K562 (cell line): ENCODE results near the gene FMC1. TPM values are rescaled to one million over a fixed set of nuclear protein-coding genes. Genes with fewer than 3 reads are reported as not detected.
A peak's percentile ranks its signal among the peaks of the same experiment; 100 is the strongest.

ENCODE experiments used
- ATAC-seq: fragments of 200-7000 bp; cut with Tn5 transposase; 3 replicates; pipeline ENCODE4 v1.9.1; 2020; ENCODE audit warnings: moderate library complexity
- BruUV-seq: library from RNA; stranded (reverse); fragments of 400-500 nt; replicated peaks from 2 replicates; lab custom pipeline; 2021; lab: Mats Ljungman, UMichigan
- CTCF ChIA-PET: fragments of 300-600 bp; formaldehyde crosslinking; extraction: SDS; loops from one replicate; lab custom pipeline; 2021; ENCODE audit warnings: low intra/inter-chr PET ratio; lab: Yijun Ruan, JAX
- POLR2A ChIA-PET: fragments of 300-600, 350-650 bp; sonication (Branson Sonifier 250); formaldehyde crosslinking; extraction: SDS; loops from one replicate; lab custom pipeline; 2021; ENCODE audit warnings: antibody characterized with exemption, inconsistent platforms; lab: Yijun Ruan, JAX
- DNase-seq, 4 experiments: peaks; one replicate each; pipeline versions ENCODE4 v3.0.0 to v3.0.0-alpha.2; 2011 to 2018; ENCODE audit warnings: low spot score in 3 of 4, mixed read lengths in 3 of 4; ENCODE audit errors: extremely low read depth in 1 of 4
- FAIRE-seq: peaks from 2 replicates; lab custom pipeline; 2011; peaks lifted over from hg19 to GRCh38; lab: Jason Lieb, UNC
- H2AFZ ChIP-seq: 2 replicates; pipeline ENCODE4 v1.6.0; 2011; ENCODE audit warnings: low read depth, low read length, control low read depth, inconsistent platforms
- H3K27ac ChIP-seq: fragments of 200-600 bp; 3 replicates; pipeline ENCODE4 v1.8.0; 2011; ENCODE audit warnings: low read depth, mild to moderate bottlenecking, control low read depth, inconsistent platforms, low read length, moderate library complexity, mixed read lengths; ENCODE audit errors: extremely low read depth
- H3K27me3 ChIP-seq, 2 experiments: fragments of 300-600 bp in 1 of 2; 2 replicates in 1 of 2; 3 replicates in 1 of 2; pipeline versions ENCODE4 v1.6.0 to v1.8.0; 2011; ENCODE audit warnings: inconsistent platforms in 2 of 2, low read length in 2 of 2, mild to moderate bottlenecking in 1 of 2, mixed read lengths in 1 of 2, moderate library complexity in 1 of 2; ENCODE audit not compliant: control insufficient read depth in 2 of 2, insufficient read depth in 2 of 2
- H3K36me3 ChIP-seq: fragments of 300-600 bp; 3 replicates; pipeline ENCODE4 v1.8.0; 2011; ENCODE audit warnings: mild to moderate bottlenecking, low read length, inconsistent platforms; ENCODE audit not compliant: control insufficient read depth, insufficient read depth
- H3K4me1 ChIP-seq, 2 experiments: fragments of 200-600 bp in 1 of 2; replicated peaks in 1 of 2; 2 replicates in 1 of 2; 3 replicates in 1 of 2; pipeline versions ENCODE4 v1.5.1 to v1.8.0; 2011; ENCODE audit warnings: inconsistent platforms in 2 of 2, low read length in 2 of 2, mild to moderate bottlenecking in 1 of 2, mixed read lengths in 1 of 2, moderate library complexity in 1 of 2; ENCODE audit not compliant: control insufficient read depth in 2 of 2, insufficient read depth in 2 of 2
- H3K4me2 ChIP-seq: 2 replicates; pipeline ENCODE4 v1.6.1; 2011; ENCODE audit warnings: low read length, control low read depth, inconsistent platforms, mixed read lengths; ENCODE audit not compliant: insufficient read depth
- H3K4me3 ChIP-seq: fragments of 200-600 bp; sonication (generic), shearing (Covaris generic); 2 replicates; pipeline ENCODE4 v1.5.1; 2016; ENCODE audit warnings: control low read depth, inconsistent platforms
- H3K79me2 ChIP-seq: fragments of 200-600 bp; 3 replicates; pipeline ENCODE4 v1.8.0; 2011; ENCODE audit warnings: low read length, inconsistent platforms; ENCODE audit not compliant: control insufficient read depth, insufficient read depth
- H3K9ac ChIP-seq, 2 experiments: 2 replicates each; pipeline versions ENCODE4 v1.6.0 to v1.6.1; 2011; ENCODE audit warnings: low read depth in 2 of 2, low read length in 2 of 2, control low read depth in 1 of 2, inconsistent platforms in 1 of 2, mild to moderate bottlenecking in 1 of 2, mixed read lengths in 1 of 2; ENCODE audit not compliant: insufficient read depth in 1 of 2
- H3K9me1 ChIP-seq: one replicate; pipeline ENCODE4 v1.6.0; 2011; ENCODE audit warnings: inconsistent platforms, mild to moderate bottlenecking, low read length, moderate library complexity; ENCODE audit not compliant: control insufficient read depth, insufficient read depth
- H3K9me3 ChIP-seq: replicated peaks from 2 replicates; pipeline ENCODE4 v1.5.1; 2011; ENCODE audit warnings: low read depth, low read length, inconsistent platforms; ENCODE audit not compliant: control insufficient read depth, insufficient read depth
- H4K20me1 ChIP-seq: replicated peaks from 2 replicates; pipeline ENCODE4 v1.6.1; 2011; ENCODE audit warnings: low read length, inconsistent platforms, mixed read lengths; ENCODE audit not compliant: control insufficient read depth, insufficient read depth
- C11orf30 ChIP-seq: fragments of 450-650 bp; IDR thresholded peaks from 2 replicates; pipeline ENCODE4 v1.6.1; 2016; ENCODE audit warnings: low read depth, mild to moderate bottlenecking
- CBFA2T3 ChIP-seq: fragments of 450-650 bp; IDR thresholded peaks from 2 replicates; pipeline ENCODE4 v1.6.1; 2017
- FOXA1 ChIP-seq: fragments of 450-650 bp; IDR thresholded peaks from 2 replicates; pipeline ENCODE4 v1.6.1; 2016; ENCODE audit warnings: mild to moderate bottlenecking, borderline replicate concordance
- GABPA ChIP-seq: fragments of 200-800 bp; sonication (Bioruptor generic); conservative IDR thresholded peaks from 2 replicates; pipeline ENCODE4 v1.6.1; 2016; ENCODE audit warnings: low read depth, missing genetic modification characterization, missing compliant biosample characterization
- GTF2A2 ChIP-seq: IDR thresholded peaks from 2 replicates; pipeline ENCODE4 v1.6.1; 2016; ENCODE audit warnings: mild to moderate bottlenecking, missing genetic modification characterization, missing compliant biosample characterization
- HMGN3 ChIP-seq: IDR thresholded peaks from 2 replicates; pipeline ENCODE4 v1.6.1; 2011; ENCODE audit warnings: borderline replicate concordance, low read depth, mild to moderate bottlenecking, mixed read lengths, low read length; ENCODE audit not compliant: insufficient read length; ENCODE audit errors: extremely low read depth
- MAFF ChIP-seq: IDR thresholded peaks from 2 replicates; pipeline ENCODE4 v1.6.1; 2012; ENCODE audit warnings: low read length, improper control_type of control experiment
- MAFG ChIP-seq: fragments of 450-650 bp; conservative IDR thresholded peaks from 2 replicates; pipeline ENCODE4 v1.6.1; 2016; ENCODE audit warnings: missing genetic modification characterization, missing compliant biosample characterization
- NFE2 ChIP-seq: IDR thresholded peaks from 2 replicates; pipeline ENCODE4 v1.6.1; 2014; ENCODE audit warnings: antibody characterized with exemption, low read depth
- NFE2L1 ChIP-seq: fragments of 450-650 bp; IDR thresholded peaks from 2 replicates; pipeline ENCODE4 v1.6.1; 2016; ENCODE audit warnings: missing genetic modification characterization, low read depth, mild to moderate bottlenecking, missing compliant biosample characterization, moderate library complexity, borderline replicate concordance
- PCBP1 ChIP-seq: fragments of 200-400 bp; formaldehyde crosslinking; IDR thresholded peaks from 2 replicates; pipeline ENCODE4 v1.6.1; 2018; ENCODE audit warnings: mild to moderate bottlenecking, low read depth, low read length; ENCODE audit not compliant: poor library complexity, severe bottlenecking
- RBM25 ChIP-seq: fragments of 200-400 bp; formaldehyde crosslinking; IDR thresholded peaks from 2 replicates; pipeline ENCODE4 v1.6.1; 2018; ENCODE audit warnings: low read length, low read depth, moderate library complexity; ENCODE audit not compliant: severe bottlenecking
- ZC3H4 ChIP-seq: sonication (generic); formaldehyde crosslinking; IDR thresholded peaks from 2 replicates; pipeline ENCODE4 v1.9.0; 2021; ENCODE audit warnings: missing genetic modification reagents, borderline replicate concordance
- ZFX ChIP-seq: sonication (generic); formaldehyde crosslinking; IDR thresholded peaks from 2 replicates; pipeline ENCODE4 v1.8.0; 2022; ENCODE audit warnings: mild to moderate bottlenecking, missing genetic modification reagents, moderate library complexity
- ZNF121 ChIP-seq: sonication (generic); formaldehyde crosslinking; conservative IDR thresholded peaks from 2 replicates; pipeline ENCODE4 v1.8.0; 2022; ENCODE audit warnings: missing genetic modification reagents
- ZNF24 ChIP-seq: fragments of 450-650 bp; IDR thresholded peaks from 2 replicates; pipeline ENCODE4 v1.6.1; 2016
- ZNF316 ChIP-seq: fragments of 450-650 bp; IDR thresholded peaks from 2 replicates; pipeline ENCODE4 v1.6.1; 2016
- ZNF41 ChIP-seq: fragments of 250-450 bp; sonication (Bioruptor Pico); conservative IDR thresholded peaks from 2 replicates; pipeline ENCODE4 v1.4.0; 2020; ENCODE audit warnings: mild to moderate bottlenecking
- WGBS: fragments of 100-300 bp; shearing (Covaris generic); methylation state at CpG from one replicate; pipeline ENCODE4 v1.1.6; 2016; ENCODE audit warnings: low coverage, mixed read lengths; ENCODE audit not compliant: insufficient coverage; ENCODE audit errors: missing lambda C conversion rate; 5-methylcytosine and 5-hydroxymethylcytosine counted together
- in situ Hi-C: fragments of 300-500 bp; cut with MboI; formaldehyde crosslinking; loops from 4 replicates; pipeline ENCODE4 v1.15.0; 2018; ENCODE audit warnings: inconsistent platforms, mixed read lengths
- intact Hi-C: fragments of 100-400 bp; cut with micrococcal nuclease; formaldehyde crosslinking; loops from 2 replicates; pipeline ENCODE4 v1.14.2; 2022
- polyA plus RNA-seq, 8 experiments: library from polyadenylated mRNA; depleted of rRNA in 4 of 8; stranded (reverse) in 5 of 8; unstranded in 3 of 8; fragments of >200 nt; fragmentation: Nextera tagmentation in 2 of 8; fragmentation: Illumina TruSeq in 1 of 8; extraction: Ambion mirVana in 2 of 8; extraction: Trizol in 1 of 8; gene quantifications; 2 replicates each; pipeline versions ENCODE4 v1.2.1 to v1.2.3, GENCODE V29; 2011 to 2014; ENCODE audit warnings: inconsistent platforms in 1 of 8, missing spikeins in 1 of 8
- total RNA-seq, 7 experiments: library from RNA; depleted of rRNA in 6 of 7; stranded (reverse); fragments of >200 nt in 6 of 7; fragmentation: Illumina TruSeq in 2 of 7; extraction: Trizol in 2 of 7; gene quantifications; 2 replicates each; pipeline versions ENCODE4 v1.2.1 to v1.2.3, GENCODE V29; 2011 to 2021; ENCODE audit warnings: low replicate concordance in 1 of 7

The FMC1 gene
- total and polyA plus RNA-seq, 9 of the 15 experiments (the other 6 are each of a cell fraction or from before 2014, with no cell fraction given) = 14.0 to 116 (median 29.0) TPM

GRCh38 chr7:139384611-139385010 is 43.5 kb downstream of the FMC1 start:
- in situ Hi-C loops = no loop called here
- intact Hi-C loops = no loop called here
- H3K36me3 ChIP-seq = peaks cover 83% of the 10 kb centered on the region
- H3K27me3 ChIP-seq = no peaks in the 10 kb centered on the region
- no peak overlapping the region for H2AFZ ChIP-seq
- peaks cover 74% of the 10 kb centered on the region for H3K79me2 ChIP-seq
- no TSS peak for BruUV-seq
- POLR2A ChIA-PET = interaction anchor here (0.7 to 1.4 kb wide), 5 partner anchors 8 to 19 kb away, joined by 3 to 9 read pairs (median 3); no protein-coding TSS in a partner anchor
- peak; percentile 91 for TF ChIP-seq ZNF121 (CRISPR knock-in tag)
- TF ChIP-seq RBM25 = peak; percentile 70
- no peak for TF ChIP-seq ZFX
- TF ChIP-seq, all 486 proteins: peak for 2
- Histone ChIP-seq H3K4me1 (peaks cover 0 to 4% of the 10 kb centered on the region in 2 experiments; a peak in 2 of 5 replicates), H3K4me2 (no peak overlapping the region), H3K4me3 (no peak overlapping the region), H3K9me3 (no peaks in the 10 kb centered on the region), H3K9ac (no peak overlapping the region), H4K20me1 (no peaks in the 10 kb centered on the region), H3K9me1 (no peaks in the 10 kb centered on the region), H3K27ac (no peak overlapping the region)
- WGBS = 96% methylated on average over 3 of the region's 3 CpGs
- no peak for DNase-seq
- ATAC-seq = no peak
- FAIRE-seq = no peak
- CTCF ChIA-PET = no interaction called here

GRCh38 chr7:139387594-139387993 is 46.5 kb downstream of the FMC1 start:
- ChIA-PET CTCF (no interaction called here), POLR2A (interaction anchor here (1.0 to 1.9 kb wide), 4 partner anchors 11 to 24 kb away, joined by 3 to 7 read pairs (median 4); no protein-coding TSS in a partner anchor)
- Histone ChIP-seq H3K4me2 (no peak overlapping the region), H2AFZ (no peak overlapping the region), H3K9me3 (no peaks in the 10 kb centered on the region), H3K4me1 (peaks cover 0 to 4% of the 10 kb centered on the region in 2 experiments; a peak in 2 of 5 replicates), H3K27me3 (no peaks in the 10 kb centered on the region), H3K79me2 (peaks cover 78% of the 10 kb centered on the region), H3K36me3 (peaks cover 80% of the 10 kb centered on the region), H3K27ac (peak overlapping the region; percentile 26; the same call in 2 of the 3 replicates), H3K9me1 (no peaks in the 10 kb centered on the region), H4K20me1 (no peaks in the 10 kb centered on the region), H3K9ac (no peak overlapping the region), H3K4me3 (no peak overlapping the region)
- in situ Hi-C loops = no loop called here
- FAIRE-seq (peak; percentile 32), ATAC-seq (peak; percentile 46), DNase-seq (peak in 1 of 4 experiments; percentile 19)
- intact Hi-C loops = no loop called here
- 88% methylated on average over 5 of the region's 5 CpGs for WGBS
- BruUV-seq = TSS peak; percentile 9
- TF ChIP-seq C11orf30 (peak; percentile 78), FOXA1 (no peak), NFE2L1 (tag) (peak; percentile 34; the same call in 1 of the 2 replicates), ZC3H4 (CRISPR knock-in tag) (no peak), ZNF24 (0 out of 2 replicates have a peak, but pooled peaks have one; percentile 34), HMGN3 (no peak), GTF2A2 (tag) (no peak), MAFG (tag) (peak; percentile 83), MAFF (peak; percentile 29; the same call in 1 of the 2 replicates), GABPA (tag) (no peak), NFE2 (peak; percentile 81), PCBP1 (no peak), CBFA2T3 (no peak), ZNF41 (CRISPR knock-in tag) (no peak), ZNF316 (peak; percentile 89)
